Activated gamma-delta T cell treated with Interleukin-2 at 50 U/mL for 16 hours (primary cell): Measurements from ENCODE around the gene SLC37A3.
A peak's percentile ranks its signal among the peaks of the same experiment; 100 is the strongest.
"Not testable (repeated sequence)": the region's sequence is repeated elsewhere in the genome, so short reads cannot be mapped to it uniquely, and the experiment has no call there.

Experiments
- DNase-seq: peaks from one replicate; pipeline ENCODE4 v3.0.0-alpha.2; 2020

The SLC37A3 gene

DNA sequence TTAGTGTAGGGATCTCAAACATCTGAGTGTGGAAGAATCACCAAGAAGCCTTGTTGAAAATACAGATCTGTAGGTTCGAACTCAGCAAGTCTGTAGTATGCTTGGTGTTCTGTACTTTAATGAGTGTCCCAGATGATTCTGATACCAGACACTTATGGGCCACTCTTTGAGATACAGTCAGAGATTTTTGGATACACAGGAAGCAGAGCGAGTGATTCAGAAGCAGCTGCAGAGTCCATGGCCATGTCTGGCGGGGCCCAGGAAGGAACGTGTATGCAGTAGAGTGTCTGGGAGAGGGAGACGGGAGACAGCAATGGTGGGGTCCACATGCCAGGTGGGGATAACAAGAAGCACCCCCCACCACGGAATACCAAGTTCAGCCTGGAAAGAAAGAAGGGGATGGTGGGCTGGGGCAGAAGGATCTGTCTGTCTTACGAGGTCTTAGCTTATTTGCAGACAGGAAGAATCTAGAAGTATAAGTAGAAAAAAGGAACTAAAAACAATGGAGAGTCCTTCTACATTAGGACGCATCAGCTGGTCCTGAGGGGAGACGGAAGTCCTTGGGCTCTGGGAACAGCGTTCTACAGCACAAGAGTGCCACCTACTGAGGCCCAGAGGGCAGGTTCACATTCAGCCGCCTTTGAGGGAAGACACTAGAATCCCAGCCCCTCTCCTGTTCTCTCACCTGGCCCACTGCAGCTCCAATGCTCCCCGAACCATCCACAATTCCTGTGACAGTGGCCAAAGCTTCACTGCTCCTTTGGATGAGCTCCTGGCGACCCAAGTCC, 55.4 kb downstream of the SLC37A3 start:
- no peak for DNase-seq

DNA sequence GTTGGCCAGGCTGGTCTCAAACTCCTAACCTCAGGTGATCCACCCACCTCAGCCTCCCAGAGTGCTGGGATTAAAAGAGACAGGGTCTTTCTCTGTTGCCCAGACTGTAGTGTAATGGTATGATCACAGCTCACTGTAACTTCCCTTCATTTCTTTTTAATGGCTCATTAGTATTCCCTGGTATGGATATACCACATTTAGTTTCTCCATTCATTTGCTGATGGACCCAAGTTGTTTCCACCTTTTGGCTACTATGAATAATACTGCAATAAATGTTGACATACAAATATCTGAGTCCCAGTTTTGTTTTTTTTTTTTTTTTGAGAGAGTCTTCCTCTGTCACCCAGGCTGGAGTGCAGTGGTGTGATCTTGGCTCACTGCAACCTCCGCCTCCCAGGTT, 59.4 kb downstream of the SLC37A3 start:
- DNase-seq: not testable (repeated sequence)

DNA sequence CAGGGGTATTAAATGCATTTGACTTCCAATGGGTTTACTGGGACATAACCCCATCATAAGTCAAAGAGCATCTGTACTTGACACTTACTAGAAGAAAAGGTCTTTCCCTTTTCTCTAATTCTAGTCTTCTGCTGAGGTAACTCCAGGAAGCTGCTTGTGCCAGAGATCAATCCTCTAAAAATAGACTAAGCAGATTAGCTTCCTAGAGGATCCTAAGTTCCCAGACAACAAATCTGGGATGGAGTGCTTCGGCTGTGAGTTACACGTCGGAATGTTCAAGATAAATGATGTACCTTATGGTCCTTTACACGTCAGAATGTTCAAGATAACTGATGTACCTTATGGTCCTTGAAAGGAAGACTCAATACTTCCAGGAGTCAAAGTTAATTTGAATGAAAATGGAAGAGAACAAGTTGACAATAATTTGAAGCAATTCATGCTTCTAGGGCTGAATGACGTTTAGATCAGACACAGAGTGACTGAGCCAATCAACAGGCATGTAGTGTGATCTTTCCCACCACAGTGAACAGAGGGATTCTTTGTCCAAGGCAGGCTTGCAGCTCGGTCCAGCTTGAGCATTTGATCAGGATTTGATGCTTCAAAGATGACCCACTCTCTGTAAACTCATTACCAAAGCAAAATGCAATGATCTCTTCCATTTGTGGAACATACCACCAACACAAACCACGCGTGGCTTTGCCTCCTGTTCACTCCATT, 63.8 kb downstream of the SLC37A3 start:
- no peak for DNase-seq

DNA sequence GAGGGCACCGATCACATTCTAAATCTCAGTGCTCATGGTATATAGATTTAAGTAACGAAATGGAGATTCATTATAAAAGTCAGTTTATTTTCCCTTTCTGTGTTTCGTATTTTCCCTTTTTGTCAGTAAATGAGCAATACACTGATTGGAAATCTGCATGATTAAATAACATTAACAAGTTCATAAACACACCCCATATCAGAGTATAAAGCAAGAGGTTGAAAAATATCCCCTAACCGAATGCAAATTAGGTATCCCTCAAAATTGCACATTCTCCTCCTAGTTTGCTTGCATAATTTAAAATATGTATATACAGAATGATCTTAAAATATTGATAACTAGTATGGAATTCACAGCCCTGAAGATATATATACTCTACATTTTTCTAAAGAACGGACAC, 64.6 kb downstream of the SLC37A3 start:
- DNase-seq: no peak

- no peak for DNase-seq
Measured at GRCh38 chr7:140333223-140333622, 65.1 kb downstream of the SLC37A3 start.

DNA sequence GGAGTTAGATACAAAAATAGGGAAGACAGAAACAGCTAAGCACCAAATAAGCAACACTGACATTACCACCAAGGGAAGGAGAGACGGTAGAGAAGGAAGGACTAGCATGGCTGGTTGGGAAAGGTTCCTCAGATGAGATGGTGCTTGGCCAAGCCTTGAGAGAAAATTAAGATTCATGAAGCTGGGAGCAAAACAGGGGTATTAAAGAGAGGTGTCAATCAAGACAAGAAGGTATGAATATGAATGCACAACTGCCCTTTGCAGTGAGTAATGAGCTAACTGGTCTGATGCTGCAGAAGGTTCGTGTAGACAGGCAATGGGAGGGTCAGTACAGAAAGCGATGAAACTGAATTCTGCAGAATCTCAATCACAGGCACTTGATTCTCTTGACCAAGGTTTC, 67.7 kb downstream of the SLC37A3 start:
- DNase-seq: no peak

DNA sequence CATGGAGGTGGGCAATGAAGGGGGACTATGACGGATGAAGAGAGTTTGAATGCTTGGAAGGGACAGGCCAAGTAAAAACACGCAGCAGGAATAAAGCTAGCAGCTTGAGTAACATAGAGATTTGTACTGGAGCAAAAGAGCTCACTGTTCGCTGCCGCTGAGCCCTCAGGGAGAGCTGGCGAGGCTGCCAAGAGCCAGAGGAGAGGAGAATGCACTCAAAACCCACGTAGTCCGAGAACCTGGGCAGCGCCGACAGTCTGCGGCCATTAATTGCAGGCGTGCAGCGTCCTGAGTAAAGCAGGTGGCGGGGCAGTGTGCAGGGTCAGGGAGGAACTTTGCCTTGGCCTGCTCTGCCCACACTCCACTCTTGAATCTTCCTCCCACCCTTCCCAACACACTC, 68.2 kb downstream of the SLC37A3 start:
- DNase-seq: no peak

GRCh38 chr7:140327261-140327661, 71.1 kb downstream of the SLC37A3 start:
- no peak for DNase-seq

DNA sequence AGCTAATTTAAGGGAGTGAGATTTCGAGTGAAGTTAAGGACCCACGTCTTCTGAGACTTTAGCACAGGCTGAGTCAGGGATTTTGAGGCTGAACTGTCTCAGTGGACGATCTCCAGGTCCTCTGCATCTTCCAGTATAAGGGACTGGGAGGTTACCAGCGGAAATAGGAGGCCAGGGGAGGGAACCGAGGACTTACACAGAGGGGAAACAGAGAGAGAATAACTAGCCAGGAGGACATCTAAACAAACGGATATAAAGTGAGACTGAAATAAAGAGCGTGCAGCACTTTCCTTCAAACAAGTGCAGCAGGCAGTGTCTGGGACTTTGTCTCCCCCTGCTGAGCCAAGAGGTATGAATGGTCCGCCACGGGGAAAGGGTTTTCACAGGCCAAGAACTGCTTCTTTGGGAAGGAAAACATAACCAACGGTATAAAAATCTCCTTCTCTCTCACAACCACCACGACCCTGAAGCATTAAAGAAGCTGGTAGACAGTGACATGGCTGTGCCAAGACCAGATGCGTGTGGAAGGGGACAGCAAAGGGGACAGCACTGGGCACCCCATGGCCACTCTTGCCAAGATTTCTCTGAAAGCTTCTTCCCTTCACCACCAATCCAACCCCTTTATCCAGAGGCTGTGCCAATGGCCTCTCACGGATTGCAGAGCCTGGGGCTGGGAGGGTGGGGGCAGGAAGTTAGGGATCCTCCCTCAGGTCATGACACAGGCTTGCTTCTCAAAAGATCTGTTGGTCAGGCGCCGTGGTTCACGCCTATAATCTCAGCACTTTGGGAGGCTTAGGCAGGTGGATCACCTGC, 72.0 kb downstream of the SLC37A3 start:
- DNase-seq: peak; percentile 43

DNA sequence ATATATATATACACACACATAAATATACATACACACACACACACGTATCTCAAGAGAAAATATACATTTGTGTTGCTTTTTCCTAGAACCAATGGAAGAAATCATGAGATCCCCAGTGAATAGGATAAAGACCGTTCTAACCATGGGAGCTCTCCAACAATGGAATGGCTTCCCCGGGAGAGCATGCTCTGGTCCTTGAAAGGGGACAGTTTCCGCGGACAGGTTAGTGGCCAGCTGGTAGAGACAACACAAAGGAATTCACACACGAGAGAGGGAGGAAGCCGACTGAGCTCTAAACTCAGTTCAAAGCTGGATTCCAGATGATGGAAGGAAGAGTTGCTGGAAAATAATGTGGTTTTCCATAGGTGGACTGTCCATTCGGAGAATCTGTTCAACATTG, 72.7 kb downstream of the SLC37A3 start:
- no peak for DNase-seq

GRCh38 chr7:140324714-140325113, 73.6 kb downstream of the SLC37A3 start:
- no peak for DNase-seq

GRCh38 chr7:140322759-140323158, 75.6 kb downstream of the SLC37A3 start:
- DNase-seq: no peak

DNA sequence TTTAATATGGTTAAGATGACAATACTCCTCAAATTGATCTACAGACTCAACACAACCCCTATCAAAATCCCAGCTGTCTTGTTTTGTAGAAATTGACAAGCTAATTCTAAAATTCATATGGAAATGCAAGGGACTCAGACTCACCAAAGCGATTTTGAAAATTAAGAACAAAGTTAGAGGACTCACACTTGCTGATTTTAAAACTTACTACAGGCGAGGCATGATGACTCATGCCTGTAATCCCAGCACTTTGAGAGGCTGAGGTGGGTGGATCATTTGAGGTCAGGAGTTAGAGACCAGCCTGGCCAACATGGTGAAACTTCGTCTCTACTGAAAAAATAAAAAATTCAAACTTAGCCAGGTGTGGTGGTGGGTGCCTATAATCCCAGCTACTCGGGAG, 78.3 kb downstream of the SLC37A3 start:
- DNase-seq: not testable (repeated sequence)

DNA sequence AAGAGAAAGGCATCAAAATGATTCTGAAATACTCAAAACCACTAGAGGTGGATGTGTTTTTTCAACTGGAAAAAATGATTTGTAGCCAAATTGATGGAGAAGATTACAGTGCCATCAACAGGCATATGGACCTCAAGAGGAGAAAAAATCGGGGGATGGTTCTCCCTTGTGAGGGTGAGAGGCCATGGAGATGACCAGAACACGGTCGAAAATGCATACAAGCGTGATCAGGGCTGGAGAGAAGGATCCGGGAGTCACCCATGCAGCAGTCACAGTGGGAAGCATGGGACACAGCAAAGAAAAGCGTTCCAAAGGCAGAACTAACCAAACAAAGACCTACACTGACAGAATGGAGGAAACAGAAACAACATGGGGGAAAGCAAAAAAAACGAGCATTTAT, 80.3 kb downstream of the SLC37A3 start:
- no peak for DNase-seq

GRCh38 chr7:140317597-140317996, 80.7 kb downstream of the SLC37A3 start:
- DNase-seq: no peak

GRCh38 chr7:140316165-140316661, 82.1 kb downstream of the SLC37A3 start:
- DNase-seq: no peak

DNA sequence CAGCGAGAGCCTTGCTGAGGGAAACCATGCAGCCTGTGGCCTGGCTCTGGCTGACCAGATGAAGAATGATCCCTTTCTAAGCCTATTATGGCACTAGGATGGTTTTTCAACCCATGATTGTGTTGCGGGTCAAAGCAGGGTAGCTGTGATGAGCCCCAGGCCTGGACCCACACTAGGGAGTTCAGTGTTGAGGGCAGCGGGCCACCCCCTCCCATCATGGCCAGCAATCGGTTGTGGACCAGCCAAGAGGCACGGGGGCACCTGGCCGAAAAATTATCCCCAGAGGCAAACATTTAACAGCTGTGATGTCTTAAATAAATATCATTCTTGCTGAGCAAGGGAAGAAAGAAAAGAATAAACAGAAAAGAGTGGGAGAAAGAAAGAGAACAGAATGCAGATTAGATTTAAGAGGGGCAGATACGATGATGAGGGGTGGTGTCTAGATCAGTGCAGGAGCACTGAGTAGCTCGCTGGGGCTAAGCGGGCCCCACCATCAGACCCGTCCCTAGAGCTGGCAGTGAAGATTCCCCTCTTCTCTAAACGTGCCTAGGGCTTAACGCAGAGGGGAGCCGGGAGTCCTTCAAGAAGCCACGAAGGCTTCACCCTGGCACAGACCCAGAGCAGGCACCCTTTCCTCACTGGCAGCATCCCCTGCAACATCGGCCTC, 82.7 kb downstream of the SLC37A3 start:
- no peak for DNase-seq

DNA sequence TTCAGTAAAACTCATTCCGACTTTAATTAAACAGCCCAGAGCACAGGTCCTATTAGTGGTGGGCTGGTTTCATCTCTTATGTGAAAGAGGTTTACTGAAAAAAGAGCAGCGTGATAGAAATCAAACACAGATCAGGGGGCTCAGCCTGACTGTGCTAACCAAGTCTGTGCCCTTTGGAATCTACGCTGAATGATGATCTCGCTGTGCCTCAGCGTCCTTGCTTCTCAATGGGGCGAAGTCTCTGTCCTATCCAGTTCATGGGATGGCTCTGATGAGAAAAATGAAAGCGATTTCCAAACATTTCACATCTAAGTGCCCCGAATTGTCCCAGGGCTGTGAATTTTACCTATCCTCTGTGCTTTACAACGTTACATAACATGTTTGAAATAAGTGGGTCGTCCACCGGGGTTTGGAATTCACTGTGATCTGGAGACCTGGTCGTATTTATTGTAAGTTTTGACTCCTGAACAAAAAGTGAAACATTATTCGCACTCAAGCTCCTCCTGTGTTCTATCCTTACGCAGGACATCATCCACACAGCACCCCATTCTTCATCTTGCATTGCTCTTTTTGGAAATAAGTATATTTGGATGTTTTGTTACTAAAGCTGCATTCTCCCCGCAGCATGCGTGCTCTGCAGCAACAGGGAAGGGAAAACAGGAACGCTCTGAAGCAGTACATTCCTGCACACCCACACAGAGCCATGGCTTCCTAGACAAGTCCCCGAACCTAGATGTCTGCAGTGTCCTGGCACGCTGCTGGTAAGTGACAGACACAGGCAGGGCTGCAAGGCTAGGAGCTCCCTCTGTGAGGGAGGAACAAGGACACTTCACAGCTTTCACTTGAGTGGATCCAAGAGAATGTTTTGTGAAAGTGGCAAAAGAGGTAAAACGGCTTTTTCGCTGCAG, 83.5 kb downstream of the SLC37A3 start:
- DNase-seq: no peak

- DNase-seq: no peak
Measured at GRCh38 chr7:140312141-140312846, 86.0 kb downstream of the SLC37A3 start.

DNA sequence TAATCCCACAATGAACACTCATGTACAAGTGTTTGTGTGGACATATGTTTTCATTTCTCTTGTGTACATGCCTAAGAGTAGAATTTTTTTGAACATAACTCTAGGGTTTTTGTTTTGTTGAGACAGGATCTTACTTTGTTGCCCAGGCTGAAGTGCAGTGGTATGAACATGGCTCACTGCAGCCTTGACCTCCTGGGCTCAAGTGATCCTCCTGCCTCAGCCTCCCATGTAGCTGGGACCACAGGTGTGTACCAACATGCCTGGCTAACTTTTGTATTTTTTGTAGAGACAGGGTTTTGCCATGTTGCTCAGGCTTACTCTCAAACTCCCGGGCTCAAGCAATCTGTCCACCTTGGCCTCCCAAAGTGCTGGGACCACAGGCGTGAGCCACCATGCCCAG, 87.2 kb downstream of the SLC37A3 start:
- not testable (repeated sequence) for DNase-seq
